GM19023 (cell line): ENCODE results near the gene ABHD11.
"Not testable (repeated sequence)": the region's sequence is repeated elsewhere in the genome, so short reads cannot be mapped to it uniquely, and the experiment has no call there.

Experiments
- ATAC-seq: cut with Tn5 transposase; IDR thresholded peaks from one replicate; pipeline ENCODE4 v1.9.1; 2021; ENCODE audit warnings: mild to moderate bottlenecking, moderate library complexity; ENCODE audit not compliant: unreplicated experiment

The ABHD11 gene

DNA sequence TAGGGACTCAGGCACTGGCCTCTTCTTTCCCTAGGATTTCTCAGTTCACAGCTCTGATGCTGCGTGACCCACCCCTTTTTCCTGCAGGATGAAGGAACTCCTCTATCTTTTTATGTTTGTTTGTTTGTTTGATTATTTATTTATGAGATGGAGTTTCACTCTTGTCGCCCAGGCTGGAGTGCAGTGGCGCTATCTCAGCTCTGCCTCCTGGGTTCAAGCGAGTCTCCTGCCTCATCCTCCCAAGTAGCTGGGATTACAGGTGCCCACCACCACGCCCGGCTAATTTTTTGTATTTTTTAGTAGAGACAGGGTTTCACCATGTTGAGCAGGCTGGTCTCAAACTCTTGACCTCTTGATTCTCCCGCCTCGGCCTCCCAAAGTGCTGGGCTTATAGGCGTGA is 18.2 kb downstream of the ABHD11 start:
- not testable (repeated sequence) for ATAC-seq

- peak; percentile 14 for ATAC-seq
Measured at GRCh38 chr7:73719806-73720169, 18.8 kb downstream of the ABHD11 start.

GRCh38 chr7:73718905-73719805 is 19.4 kb downstream of the ABHD11 start, which contains the start of gene STX1A:
Gene STX1A (minus strand): TSS chr7:73719669. CDS start chr7:73719631, 38 bp downstream.
- peak; percentile 74 for ATAC-seq

- ATAC-seq, result no peak
Measured at GRCh38 chr7:73718438-73718881, 20.1 kb downstream of the ABHD11 start.

DNA sequence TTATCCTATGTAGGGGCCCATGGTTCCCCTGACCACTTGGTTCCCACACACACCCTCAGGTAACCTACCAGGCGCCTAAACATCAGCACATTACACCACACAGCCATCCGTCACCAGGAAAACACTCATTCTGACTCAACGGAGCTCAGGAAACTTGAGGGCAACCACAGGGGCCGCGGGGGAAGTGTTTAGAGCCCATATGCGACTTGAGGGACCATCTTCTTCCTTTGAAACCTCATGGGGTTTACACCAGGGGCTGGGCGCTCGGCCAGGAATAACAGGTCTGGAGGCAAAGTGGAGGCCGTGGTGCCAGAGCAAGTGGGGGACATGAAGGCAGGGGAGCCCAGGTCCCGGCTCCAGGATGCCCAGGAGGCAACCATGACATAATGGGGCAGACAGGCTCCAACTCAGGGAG is 20.6 kb downstream of the ABHD11 start:
- no peak for ATAC-seq

GRCh38 chr7:73717025-73717807 is 21.4 kb downstream of the ABHD11 start:
- ATAC-seq, result no peak

- no peak for ATAC-seq
Measured at GRCh38 chr7:73716318-73716890, 22.2 kb downstream of the ABHD11 start.

DNA sequence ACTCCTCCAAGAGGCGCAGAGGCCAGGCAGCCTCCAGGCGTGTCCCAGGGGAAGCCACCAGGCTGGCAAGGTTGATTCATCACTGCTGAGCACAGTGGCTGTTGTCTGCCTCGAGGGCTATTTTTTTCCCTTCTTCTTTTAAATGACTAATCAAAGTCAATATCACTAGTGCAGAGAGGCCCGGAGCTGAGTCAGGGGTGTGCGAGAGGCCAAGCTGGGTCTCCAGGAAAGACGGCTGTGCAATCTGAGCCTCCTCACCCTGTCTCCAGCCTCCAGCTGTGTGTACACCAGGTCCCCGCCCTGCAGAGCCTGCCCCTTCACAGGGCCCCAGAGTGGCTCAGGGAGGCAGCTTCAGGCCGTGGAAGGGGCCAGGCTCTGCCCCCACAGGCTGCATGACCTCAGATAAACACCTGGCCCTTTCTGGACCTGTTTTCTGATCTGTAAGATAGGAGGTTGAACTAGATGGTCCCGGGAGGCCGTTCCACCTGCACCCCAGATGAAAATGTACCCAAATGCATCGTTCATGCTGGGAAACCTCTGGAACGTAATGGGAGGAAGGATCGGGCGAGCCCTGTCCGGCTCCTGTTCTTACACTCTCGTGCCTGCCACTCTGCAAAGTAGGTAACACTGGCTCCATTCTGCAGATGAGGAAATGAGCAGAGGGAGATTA is 22.8 kb downstream of the ABHD11 start:
- ATAC-seq, result no peak

- not testable (repeated sequence) for ATAC-seq
Measured at GRCh38 chr7:73713319-73713718, 25.3 kb downstream of the ABHD11 start.

DNA sequence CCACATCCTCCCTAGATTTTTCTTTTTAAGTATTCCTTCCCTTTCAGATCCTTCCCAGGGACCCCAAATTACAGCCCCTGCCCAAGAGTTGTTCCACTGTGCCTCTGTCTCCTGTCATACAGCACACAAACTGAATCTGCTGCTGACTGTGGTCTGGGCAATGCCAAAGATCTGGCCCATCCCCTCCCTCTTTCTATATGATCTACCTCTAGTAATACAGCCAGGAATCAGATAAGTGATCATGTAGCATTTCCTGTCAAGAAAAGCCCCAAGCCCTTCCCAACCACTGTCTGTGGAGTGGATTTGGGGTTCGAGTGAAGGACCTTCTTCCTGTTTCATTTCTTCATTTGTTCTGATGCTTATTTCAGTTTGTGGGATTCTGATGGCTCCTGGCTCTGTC is 25.8 kb downstream of the ABHD11 start:
- ATAC-seq, result no peak

DNA sequence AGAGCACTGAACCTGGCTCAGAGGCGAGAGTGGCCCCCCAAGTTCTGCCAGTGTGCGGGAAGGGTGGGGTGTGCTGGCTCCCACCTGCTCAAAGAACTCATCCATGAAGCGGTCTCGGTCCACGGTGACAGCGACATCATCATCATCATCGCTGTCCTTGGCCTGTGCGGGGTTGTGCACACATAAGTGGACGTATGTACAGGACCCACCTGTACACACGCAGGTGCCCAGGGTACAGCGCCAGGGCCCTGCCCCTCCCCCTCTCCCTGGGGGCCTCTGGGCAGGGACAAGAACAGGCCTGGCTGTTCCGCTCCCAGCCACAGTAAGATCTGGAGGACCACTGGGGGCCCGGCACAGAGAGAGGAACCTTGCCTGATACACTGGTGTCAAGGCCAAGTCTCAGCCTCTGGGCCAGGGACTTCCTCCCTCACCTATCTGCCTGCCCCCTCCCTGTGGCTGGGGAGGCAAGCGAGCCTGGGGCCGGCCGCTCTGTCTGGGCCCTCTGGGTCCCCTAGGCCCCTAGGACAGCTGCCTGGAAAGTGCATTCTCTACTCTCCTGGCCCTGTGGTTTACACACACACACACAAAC is 29.5 kb downstream of the ABHD11 start:
- ATAC-seq, result no peak

- no peak for ATAC-seq
Measured at GRCh38 chr7:73707045-73707631, 31.5 kb downstream of the ABHD11 start.

DNA sequence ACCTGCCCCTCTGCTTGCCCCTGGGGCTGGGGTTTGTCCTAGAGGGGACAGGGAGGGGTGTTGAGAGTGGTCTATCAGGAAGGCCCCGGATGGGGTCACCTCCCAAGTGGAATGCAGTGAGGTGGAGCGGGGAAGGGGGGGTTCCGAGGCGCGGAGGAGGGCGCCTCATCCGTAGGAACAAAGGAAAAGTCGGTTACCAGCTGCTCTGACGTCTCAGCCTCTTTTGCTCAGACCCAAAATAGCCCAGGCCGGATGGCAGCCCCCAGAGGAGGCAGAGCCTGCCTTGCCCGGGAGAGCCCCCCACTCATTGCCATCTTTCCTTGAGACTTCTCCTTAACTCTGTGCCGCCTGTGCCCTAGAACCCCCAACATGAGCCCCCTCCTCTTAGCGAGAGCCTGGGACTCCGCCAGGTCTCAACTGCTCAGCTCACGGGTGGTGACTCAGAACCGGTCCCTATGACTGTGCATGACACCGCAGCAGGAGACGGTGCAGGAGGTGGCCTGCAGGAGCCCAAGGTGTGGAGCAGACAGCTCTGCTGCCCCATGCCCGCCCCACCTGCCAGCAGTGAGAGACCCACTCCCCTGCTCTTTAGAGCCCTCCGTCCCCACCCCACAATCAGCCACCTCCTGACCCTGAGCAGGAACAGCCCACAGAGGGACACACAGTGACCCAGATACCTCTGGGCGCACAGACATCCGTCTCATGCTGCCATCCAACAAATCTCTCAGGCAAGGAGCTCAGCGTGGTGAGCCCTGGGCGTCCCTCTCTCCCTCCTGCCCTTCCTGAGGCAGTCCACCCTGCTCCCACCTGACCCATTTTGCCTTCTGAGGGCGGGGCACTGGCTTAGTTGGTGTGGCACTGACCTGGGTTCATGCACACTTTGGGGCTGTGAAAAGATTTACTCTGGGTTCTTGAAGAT is 32.2 kb downstream of the ABHD11 start:
- no peak for ATAC-seq

DNA sequence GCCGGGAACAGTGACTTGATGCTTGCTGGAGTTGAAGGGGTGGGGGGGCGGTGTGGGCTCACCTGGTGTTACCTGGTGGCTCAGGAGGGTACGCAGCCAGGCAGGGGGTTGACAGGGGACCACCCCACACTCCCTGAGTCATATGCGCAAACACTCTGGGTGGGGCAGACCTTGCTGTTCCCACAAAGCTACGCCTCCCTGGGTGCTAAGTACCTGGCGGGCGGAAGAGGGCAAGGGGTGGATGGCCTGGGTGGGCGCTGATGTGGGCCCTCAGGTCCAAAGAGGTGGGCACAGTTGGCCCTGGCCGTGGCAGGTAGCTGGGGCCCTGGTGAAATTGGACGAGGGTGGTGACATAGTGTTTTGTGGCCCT is 33.1 kb downstream of the ABHD11 start:
- no peak for ATAC-seq

DNA sequence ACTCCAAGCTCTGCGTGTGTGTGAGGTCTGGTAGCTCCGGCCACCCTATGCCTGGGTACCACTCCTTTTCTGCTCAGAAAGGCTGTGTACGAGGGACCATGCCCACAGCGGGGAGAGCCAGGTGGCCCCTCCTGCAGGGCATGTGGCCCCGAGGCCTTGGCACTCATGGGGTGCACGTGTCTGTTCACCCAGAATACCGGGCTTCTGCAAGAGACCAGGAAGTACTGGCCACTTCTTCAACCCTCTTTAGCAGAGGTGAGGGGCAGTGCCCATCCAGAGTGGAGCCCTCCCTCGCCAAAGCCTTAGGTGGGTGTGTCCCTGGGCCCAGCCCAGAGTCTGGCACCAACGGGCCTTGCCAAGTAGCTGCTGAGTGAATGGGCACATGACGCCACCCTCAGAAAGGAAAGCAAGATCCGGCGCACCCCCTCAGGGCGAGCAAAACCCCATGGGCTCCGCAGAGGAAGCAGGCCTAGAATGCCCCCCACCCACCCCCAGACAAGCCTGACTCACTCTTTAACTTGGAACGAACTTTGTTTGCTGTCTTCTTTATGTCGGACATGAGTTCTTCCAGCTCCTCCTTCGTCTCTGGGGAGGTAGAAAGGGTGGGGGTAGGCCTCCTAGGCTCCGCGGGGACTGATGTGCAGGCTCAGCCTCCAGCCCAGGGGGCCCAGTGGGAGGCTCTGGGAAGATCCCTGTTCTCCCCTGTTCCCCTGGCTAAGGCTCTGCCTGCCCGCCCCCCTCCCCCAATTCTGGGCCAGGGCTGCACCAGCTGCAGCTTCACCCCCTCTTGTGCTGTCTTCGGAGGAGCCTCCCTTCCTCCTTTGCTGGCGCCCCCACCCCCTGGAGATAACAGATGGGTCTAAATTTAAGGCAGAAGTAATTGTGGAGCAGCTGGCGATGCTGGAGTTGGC is 33.7 kb downstream of the ABHD11 start:
- no peak for ATAC-seq

GRCh38 chr7:73703757-73704639 is 34.6 kb downstream of the ABHD11 start:
- ATAC-seq, result no peak

- no peak for ATAC-seq
Measured at GRCh38 chr7:73703225-73703624, 35.4 kb downstream of the ABHD11 start.
